Activated CD8-positive, alpha-beta memory T cell treated with anti-CD3 and anti-CD28 coated beads, Interleukin-2, amount 50 U/mL, for 4 hours (primary cell): ENCODE results near the gene SAGE1.
"Not testable (repeated sequence)": the region's sequence is repeated elsewhere in the genome, so short reads cannot be mapped to it uniquely, and the experiment has no call there.

Source experiments
- DNase-seq: peaks from one replicate; pipeline ENCODE4 v3.0.0-alpha.2; 2020

The SAGE1 gene

GRCh38 chrX:135893294-135893817, at the start of gene SAGE1, which contains the start of gene CT45A10:
SAGE1 (plus strand) TSS chrX:135893716; CDS start chrX:135896243, 2,527 bp downstream.
CT45A10 (minus strand) TSS chrX:135893444; CDS start chrX:135885344, 8,100 bp downstream.
- DNase-seq: no peak

GRCh38 chrX:135854438-135854837, 39.1 kb upstream of the SAGE1 start, which contains the start of gene CT45A8:
CT45A8 (minus strand) TSS chrX:135854538; CDS start chrX:135850783, 3,755 bp downstream.
- not testable (repeated sequence) for DNase-seq

GRCh38 chrX:135871712-135872111, 21.8 kb upstream of the SAGE1 start, which contains the start of gene CT45A9:
CT45A9 (minus strand) TSS chrX:135871812; CDS start chrX:135868061, 3,751 bp downstream.
- not testable (repeated sequence) for DNase-seq

GRCh38 chrX:135882741-135883140, 10.8 kb upstream of the SAGE1 start:
- not testable (repeated sequence) for DNase-seq

- peak; percentile 20 for DNase-seq
Observed at GRCh38 chrX:135888230-135888629, 5.3 kb upstream of the SAGE1 start.

- not testable (repeated sequence) for DNase-seq
Observed at GRCh38 chrX:135888976-135889375, 4.5 kb upstream of the SAGE1 start.

GRCh38 chrX:135890087-135890585, 3.4 kb upstream of the SAGE1 start:
- no peak for DNase-seq

GRCh38 chrX:135892781-135893180, 735 bp upstream of the SAGE1 start:
- DNase-seq: no peak

GRCh38 chrX:135910251-135910650, 16.7 kb downstream of the SAGE1 start:
- DNase-seq: no peak

GRCh38 chrX:135914404-135914803, 20.9 kb downstream of the SAGE1 start:
- DNase-seq: no peak

GRCh38 chrX:135920516-135920915, 27.0 kb downstream of the SAGE1 start:
- not testable (repeated sequence) for DNase-seq

- no peak for DNase-seq
Observed at GRCh38 chrX:135923353-135923752, 29.8 kb downstream of the SAGE1 start.

GRCh38 chrX:135927897-135928296, 34.4 kb downstream of the SAGE1 start:
- DNase-seq: no peak

GRCh38 chrX:135931644-135932487, 38.4 kb downstream of the SAGE1 start:
- peak; percentile 44 for DNase-seq

GRCh38 chrX:135944486-135944885, 51.0 kb downstream of the SAGE1 start:
- DNase-seq: no peak

GRCh38 chrX:135951291-135951690, 57.8 kb downstream of the SAGE1 start:
- no peak for DNase-seq
